Stimulated activated CD8-positive, alpha-beta memory T cell treated with anti-CD3 and anti-CD28 coated beads, Interleukin-15, amount 100 ng/mL, for 48 hours (primary cell): ENCODE results near the gene UGT2B28.
"Not testable (repeated sequence)": the region's sequence is repeated elsewhere in the genome, so short reads cannot be mapped to it uniquely, and the experiment has no call there.

ENCODE experiments used
- DNase-seq, 2 donors: peaks; one replicate each; pipeline ENCODE4 v3.0.0-alpha.2; 2020; ENCODE audit warnings: low read depth in 2 of 2

The UGT2B28 gene

DNA sequence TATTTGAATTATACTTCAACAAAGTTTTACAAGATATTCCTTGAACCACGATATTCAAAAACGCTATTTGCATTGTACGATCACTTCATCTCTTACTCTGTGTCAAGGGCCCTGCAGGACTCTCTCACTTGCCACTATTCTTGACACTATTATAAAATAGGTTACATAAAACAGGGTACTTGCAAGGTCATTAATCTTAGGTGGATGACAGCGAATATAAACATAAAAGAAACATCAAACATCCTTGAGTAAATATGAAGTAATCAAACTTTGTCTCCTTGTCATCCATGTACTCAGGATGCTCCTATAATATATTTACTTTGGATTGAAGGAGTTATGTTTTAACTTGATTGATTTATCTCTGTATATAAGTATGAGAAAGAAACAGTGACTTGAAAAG is at the start of gene UGT2B28:
Gene UGT2B28 (plus strand): TSS at position 395 of the 400 bp plus-strand sequence. CDS start 26 bp downstream, outside the sequence.
- DNase-seq, result not testable (repeated sequence)

DNA sequence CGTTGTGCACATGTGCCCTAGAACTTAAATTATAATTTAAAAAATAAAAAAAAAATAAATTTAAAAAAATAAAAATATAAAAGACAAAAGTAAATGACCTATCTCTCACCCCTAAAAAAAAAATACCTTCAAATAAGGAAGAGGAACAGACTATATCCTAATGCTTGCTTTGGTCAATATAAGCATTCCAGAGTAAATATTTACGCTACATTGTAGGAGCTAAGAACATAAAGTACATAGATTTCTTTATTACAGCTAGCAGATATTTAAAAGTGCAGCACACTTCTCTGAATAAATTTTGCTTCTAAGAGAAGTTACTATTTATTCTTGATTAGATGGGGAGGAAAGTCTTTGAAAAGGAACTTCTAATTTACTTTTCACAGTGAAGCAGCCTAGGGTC is 41.2 kb upstream of the UGT2B28 start:
- DNase-seq, result no peak

DNA sequence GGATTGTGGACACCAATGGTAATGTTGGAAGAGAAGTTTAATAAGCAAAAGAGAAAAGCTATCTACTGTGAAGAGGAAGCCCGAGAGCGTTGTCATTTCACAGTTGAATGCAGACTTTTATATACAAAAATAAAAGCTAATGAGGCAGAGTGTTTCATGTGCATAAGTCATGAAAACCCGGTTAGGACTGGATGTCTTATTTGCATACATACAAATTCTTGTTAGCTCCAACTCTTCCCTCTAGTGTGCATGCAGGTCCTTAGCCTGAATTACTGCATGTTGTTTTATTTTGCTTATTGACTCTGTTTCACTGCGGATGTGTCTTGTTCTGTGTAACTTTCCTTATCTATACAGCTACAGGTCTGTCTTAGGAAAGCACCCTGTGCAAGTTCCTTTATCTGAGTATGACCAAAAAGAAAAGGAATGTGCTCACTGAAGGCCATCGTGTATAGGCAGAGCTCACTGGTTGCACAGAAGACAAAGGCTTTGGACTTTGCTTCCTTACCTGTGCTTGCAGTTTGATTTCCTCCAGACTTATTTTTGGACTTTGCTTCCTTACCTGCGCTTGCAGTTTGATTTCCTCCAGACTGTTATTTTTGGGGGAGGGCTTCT is 40.6 kb upstream of the UGT2B28 start:
- no peak for DNase-seq

DNA sequence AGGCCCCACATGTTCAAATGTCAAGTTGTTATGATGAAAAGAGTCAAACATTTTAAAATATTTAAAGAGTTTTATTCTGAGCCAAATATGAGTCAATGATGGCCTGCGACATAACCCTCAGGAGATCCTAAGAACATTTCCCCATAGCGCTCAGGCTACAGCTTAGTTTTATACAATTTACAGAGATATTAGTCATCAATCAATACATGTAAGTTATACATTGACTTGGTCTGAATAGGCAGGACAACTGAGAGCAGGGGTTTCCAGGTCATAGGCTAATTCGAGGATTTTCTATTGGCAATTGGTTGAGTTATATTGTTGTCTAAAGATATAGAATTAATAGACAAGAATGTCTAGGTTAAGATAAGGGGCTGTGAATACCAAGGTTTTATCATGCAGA is 39.5 kb upstream of the UGT2B28 start:
- not testable (repeated sequence) for DNase-seq

DNA sequence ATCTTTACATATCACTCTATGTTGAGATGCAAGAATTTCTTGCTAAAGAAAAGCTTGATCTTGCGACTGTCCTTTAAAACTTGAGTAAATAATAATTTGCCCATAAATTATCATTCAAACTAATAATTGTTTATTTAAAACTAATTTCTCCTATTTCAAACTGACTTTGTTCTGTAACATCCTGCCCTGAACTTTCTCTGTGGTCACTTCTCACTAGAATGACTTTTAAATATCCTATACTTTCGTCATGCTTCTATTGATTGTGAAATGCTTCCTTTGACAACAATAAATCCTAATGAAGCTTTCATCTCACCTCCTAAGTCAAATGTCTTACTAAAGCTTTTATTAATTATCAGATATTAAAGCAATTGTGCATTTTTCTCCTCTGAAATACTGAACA is 38.5 kb upstream of the UGT2B28 start:
- DNase-seq, result not testable (repeated sequence)

DNA sequence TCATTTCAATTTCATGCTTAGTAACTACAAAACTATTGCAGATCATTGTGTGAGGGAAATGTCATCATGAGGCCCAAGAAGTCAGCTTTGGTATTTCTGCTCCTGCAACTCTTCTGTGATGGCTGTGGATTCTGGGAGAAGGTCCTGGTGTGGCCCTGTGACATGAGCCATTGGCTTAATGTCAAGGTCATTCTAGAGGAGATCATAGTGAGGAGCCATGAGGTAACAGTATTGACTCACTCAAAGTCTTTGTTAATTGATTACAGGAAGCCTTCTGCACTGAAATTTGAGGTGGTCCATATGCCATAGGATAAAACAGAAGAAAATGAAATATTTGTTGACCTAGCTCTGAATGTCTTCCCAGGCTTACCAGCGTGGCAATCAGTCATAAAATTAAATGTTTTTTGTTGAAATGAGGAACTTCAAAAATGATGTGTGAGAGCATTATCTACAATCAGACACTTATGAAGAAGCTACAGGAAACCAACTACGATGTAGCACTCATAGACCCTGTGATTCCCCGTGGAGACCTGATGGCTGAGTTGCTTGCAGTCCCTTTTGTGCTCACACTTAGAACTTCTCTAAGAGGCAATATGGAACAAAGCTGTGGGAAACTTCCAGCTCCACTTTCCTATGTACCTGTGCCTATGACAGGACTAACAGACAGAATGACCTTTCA is 37.6 kb upstream of the UGT2B28 start:
- not testable (repeated sequence) for DNase-seq

DNA sequence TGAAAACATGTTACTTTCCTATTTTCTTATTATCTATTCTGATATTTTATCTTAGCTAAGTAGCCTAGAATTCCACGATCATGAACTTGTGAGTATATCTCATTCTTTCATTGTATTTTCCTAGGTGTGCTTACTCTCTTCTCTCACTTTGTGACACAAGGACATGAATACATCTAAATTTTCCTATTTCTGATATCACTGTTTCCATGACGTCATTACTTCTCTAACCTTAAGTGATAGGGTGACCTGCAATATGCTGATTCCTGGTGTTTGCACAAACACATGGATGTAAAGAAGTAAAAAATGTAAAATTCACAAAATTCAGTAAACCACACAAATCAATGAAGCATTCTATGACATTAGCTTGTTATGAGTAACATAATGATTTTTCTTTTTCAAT is 29.4 kb upstream of the UGT2B28 start:
- not testable (repeated sequence) for DNase-seq

DNA sequence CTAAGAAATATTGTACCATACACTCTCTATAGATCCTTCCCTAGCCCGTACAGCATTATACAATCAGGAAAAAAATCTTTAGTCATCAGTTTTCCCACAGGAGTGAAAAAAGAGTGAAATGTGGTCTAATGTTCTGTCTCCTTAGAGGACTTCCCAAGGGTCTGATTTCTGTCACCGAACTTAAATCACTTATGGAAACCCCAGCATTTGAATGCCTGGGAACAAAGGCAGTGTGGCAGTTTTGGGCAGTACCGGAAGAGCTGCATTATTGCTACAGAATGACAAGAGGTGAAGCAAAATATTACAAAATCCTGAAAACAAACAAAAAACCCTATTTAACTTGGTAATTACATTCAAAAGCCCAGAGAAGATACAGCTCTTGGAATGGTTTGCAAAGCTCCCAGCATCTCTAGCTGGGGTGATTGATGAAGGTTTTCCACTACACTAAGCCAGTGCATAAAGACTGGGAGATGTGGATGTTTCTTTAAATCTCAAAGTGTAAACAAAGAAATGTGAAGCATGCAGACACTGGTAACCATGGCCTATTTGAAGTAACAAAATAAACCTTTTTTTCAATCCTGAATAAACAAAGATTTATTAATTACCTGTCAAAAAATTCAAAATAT is 27.0 kb upstream of the UGT2B28 start:
- DNase-seq, result not testable (repeated sequence)

DNA sequence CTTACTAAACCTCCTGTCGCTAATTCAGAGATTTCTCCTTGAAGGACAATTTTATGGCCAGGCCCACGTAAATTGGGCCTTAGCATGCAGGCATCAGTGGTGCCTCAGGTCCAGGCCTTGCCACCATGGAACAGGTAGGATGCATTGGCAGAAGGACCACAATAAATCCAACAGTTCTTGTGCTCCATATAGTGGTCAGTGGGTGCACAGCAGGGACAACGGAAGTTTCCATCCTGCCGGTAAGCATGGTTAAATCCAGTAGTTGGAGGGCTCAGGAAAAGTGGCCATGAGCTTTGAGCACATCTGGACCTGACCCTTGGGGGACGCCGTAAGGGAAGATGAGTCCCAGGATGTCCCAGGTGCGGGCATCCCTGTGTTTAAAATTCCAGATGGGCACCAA is 11.7 kb upstream of the UGT2B28 start:
- not testable (repeated sequence) for DNase-seq

DNA sequence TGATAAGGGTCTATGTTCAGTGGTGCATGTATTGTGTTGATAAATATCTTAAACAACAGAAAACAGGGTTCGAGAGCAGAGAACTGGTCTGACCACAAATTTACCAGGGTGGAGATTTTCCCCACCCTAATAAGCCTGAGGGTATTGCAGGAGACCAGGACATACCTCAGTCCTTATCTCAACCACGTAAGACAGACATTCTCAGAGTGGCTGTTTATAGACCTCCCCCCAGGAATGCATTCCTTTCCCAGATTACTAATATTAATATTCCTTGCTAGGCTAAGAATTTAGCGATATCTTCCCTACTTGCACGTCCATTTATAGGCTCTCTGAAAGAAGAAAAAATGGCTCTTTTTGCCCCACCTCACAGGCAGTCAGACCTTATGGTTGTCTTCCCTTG is 16.1 kb downstream of the UGT2B28 start:
- not testable (repeated sequence) for DNase-seq

DNA sequence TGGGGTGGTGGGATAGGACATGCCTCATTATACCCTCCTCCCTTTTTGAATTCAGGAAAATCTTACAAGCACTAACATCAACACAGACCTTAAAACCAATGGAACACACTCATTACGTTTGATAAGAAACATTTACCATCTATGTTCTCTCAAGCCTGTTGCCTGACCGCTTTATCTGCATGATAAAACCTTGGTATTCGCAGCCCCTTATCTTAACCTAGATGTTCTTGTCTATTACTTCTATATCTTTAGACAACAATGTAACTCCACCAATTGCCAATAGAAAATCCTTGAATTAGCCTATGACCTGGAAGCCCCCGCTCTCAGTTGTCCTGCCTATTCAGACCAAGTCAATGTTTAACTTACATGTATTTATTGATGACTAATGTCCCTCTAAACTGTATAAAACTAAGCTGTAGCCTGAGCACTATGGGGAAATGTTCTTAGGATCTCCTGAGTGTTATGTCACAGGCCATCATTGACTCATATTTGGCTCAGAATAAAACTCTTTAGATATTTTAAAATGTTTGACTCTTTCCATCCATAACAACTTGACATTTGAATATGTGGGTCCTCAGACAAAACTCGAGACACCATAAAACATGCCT is 28.3 kb downstream of the UGT2B28 start:
- not testable (repeated sequence) for DNase-seq

DNA sequence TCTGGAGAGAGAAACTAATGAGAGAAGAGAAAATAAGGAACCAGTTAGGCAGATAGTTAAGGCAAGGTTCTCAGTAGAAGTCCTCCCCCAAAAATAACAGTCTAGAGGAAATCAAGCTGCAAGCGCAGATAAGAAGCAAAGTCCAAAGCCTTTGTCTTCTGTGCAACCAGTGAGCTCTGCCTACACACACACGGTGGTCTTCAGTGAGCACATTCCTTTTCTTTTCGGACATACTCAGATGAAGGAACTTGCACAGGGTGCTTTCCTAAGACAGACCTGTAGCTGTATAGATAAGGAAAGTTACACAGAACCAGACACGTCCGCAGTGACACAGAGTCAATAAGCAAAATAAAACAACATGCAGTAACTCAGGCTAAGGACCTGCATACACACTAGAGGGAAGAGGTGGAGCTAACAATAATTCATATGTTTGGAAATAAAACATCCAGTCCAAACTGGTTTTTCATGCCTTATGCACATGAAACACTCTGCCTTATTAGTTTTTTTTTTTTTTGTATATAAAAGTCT is 29.3 kb downstream of the UGT2B28 start:
- not testable (repeated sequence) for DNase-seq

DNA sequence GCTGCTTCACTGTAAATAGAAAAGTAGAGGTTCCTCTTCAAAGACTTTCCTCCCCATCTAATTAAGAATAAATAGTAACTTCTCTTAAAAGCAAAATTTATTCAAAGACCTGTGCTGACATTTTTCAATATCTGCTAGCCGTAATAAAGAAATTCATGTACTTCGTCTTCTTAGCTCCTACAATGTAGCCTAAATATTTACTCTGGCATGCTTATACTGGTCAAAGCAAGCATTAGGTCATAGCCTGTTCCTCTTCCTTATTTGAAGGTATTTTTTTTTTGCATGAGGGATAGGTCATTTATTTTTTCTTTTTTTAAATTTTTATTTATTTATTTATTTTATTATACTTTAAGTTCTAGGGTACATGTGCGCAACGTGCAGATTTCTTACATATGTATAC is 30.0 kb downstream of the UGT2B28 start:
- DNase-seq, result not testable (repeated sequence)

DNA sequence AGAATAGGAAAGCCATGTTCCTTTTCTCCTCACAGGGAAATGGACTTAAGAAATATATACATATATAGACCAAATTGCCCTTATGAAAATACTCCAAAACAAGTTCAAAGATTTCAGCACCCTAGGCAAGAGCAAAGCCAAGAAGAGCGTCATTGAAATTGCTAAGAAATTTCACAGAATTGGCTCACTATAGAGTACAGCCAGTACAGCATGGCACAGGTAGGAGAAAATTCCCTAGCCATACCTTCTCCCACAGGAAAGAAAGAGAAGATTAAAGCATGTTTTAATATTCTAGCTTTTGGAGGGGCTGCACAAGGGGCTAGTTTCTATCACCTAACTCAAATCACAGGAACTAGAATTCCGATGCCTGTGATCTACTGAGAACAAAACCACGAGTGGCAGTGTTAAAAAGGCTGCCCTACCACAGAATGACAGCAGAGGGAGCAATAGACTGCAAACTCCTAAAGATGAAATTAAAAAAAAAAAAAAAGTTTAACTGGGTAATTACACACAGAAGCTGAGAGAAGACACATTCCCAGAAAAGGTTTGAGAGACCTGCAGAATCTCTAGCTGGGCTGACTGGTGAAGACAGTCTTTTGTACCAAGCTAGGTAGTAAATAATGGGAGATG is 37.5 kb downstream of the UGT2B28 start:
- not testable (repeated sequence) for DNase-seq

DNA sequence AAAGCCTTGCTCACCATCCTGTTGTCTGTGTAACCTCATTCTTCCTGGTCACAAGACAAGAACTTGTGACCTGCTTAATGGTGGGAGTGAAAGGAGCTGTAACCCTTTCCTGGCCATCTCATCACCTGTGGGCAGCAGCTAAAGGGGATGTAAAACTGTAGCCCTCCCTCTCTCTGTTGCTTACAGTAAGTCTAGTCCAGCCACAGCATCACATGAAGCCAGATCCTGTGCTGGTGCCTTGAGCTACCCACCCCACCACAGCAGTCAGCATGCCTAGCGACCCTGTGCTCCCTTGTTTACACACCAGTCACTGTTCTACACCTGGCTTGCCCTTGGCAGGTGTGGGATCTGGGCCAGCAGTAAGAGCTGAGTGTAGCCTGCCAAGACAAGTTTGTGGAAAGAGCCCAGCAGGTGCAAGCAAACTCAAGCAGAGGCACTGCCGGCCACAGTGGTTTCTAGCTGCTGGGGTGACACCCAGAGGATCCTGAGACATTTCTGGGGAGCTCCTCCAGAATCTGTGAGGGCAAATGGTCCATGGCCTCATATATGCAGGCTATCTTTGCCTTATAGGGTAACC is 41.0 kb downstream of the UGT2B28 start:
- no peak for DNase-seq

DNA sequence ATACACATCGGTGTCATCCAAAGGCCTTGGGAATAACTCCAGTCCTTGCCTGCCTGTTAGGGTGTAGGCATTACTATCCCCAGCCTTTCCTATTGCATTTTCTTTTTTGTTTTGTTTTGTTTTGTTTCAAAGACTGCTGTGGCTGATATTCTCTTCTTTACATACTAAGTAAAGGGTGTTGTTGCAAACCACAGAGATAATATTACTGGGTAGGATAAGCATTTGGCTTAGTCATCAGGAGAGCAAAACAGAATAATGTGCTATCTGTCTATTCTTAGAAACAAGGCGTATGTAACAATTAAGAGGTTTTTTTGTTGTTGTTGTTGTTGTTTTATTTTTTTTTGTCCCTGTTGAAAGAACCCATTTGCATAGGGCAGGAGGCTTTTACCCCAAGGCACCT is 41.8 kb downstream of the UGT2B28 start:
- DNase-seq, result no peak

DNA sequence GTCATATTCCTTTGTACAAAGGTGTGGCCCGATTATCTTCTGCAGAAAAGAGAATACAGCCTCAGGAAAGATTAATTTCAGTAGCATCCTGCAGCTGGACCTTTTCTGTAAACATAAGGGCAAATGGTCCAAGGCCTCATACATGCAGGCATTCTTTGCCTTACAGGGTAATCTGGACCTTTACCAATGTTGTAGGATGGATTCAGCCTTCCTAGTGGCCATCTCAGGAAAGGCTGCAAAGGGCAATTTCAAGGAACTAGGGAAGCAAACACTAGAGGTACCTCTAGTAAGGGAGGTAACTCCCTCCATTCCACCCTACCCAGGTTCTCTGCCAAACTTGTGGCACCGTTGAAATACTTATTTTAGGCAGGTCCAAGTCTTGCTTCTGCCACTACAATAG is 43.0 kb downstream of the UGT2B28 start:
- DNase-seq, result no peak

DNA sequence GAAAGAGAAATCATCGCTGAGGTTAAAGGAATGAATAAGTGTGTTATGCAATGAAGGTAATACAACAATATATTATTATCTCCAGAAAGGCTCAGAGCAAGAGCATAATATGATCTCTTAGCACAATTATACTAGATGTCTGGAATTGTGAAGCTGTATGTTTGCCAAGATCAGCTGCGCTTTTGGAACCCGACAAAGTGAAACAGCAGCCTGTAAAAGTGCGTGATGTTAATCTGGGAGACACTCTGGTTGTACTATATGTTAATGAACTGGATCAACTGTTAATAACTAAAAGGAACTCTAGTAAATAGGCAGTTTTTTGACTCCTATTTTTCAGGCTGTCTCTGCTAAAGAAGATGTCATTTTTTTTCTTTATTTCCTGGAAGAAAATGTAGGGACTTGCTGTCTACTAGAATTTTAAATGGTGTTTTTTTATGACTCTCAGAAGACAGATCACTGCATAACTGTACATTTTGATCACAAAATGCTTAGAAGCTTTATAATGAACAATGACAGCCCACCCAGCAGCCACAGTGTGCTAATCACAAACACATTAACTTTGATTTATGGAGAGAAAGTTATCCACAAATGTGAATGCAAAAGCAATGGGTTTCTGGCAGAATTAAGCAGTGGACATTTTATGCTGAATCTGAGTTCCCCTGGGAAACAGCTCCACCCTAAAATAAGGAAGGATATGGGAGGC is 50.2 kb downstream of the UGT2B28 start:
- no peak for DNase-seq

DNA sequence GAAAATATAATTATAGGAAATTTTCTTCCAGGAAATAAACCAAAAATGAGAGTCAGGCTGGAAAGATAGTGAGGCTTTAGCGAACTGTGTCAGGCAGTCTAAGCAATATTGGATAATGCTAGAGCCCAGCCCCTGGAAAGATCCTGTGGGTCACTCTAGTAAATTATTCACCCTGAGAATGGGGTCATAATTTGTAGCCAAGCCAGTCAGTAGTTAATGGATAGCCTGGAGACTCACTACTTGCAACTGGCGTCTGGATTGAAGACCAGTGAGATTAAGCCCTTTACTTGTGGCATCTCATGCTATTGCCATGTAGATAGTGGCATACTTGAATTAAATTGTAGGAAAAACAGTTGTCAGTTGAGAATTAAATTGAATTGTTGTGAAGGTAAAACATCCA is 51.0 kb downstream of the UGT2B28 start:
- not testable (repeated sequence) for DNase-seq

DNA sequence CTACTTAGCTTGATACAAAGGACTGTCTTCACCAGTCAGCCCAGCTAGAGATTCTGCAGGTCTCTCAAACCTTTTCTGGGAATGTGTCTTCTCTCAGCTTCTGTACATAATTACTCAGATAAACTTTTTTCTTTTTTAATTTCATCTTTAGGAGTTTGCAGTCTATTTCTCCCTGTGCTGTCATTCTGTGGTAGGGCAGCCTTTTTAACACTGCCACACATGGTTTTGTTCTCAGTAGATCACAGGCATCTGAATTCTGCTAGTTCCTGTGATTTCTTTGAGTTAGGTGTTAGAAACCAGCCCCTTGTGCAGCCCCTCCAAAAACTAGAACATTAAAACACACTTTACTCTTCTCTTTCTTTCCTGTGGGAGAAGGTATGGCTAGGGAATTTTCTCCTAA is 55.2 kb downstream of the UGT2B28 start:
- not testable (repeated sequence) for DNase-seq

DNA sequence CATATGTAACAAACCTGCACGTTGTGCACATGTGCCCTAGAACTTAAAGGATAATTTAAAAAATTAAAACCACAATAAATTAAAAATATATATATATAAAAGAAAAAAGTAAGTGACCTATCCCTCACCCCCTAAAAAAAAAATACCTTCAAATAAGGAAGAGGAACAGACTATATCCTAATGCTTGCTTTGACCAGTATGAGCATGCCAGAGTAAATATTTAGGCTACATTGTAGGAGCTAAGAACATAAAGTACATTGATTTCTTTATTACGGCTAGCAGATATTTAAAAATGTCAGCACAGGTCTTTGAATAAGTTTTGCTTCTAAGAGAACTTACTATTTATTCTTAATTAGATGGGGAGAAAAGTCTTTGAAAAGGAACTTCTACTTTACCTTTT is 62.8 kb downstream of the UGT2B28 start:
- not testable (repeated sequence) for DNase-seq
